ENCODE measurements around the gene GNLY. TPM values are rescaled to one million over a fixed set of nuclear protein-coding genes. Genes with fewer than 3 reads are reported as not detected.
A peak's percentile ranks its signal among the peaks of the same experiment; 100 is the strongest.

GNLY gene
- total and polyA plus RNA-seq, 2 of the 4 experiments (the other 2 are of a cell fraction): not detected

DNA sequence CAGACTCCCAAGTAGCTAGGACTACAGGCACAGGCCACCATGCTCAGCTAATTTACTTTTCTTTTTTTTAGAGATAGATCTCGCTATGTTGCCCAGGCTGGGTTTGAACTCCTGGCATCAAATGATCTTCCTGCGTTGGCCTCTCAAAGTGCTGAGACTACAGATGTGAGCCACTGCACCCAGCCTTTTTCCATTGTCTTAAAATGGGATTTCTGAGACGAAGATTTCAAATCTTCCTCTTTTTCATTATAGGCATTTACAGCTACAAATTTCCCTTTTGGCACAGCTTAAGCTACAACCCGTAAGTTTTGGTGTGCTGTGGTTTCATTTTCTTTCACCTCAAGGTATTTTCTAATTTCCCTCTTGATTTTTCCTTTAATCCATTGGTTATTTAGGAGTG, 8.6 kb downstream of the GNLY start:
- peak overlapping the region; percentile 25 to 57; a peak in 2 of 4 replicates for H4K8ac ChIP-seq (ENCODE audit: low read depth in 2 of 2, low read length in 2 of 2)
- in situ Hi-C loops (cut with MboI; ENCODE audit: low sequenced_read_pairs) (no loop called here), intact Hi-C loops (cut with micrococcal nuclease) (no loop called here), dilution Hi-C loops (cut with HindIII; ENCODE audit: low sequenced_read_pairs, unreplicated experiment) (no loop called here)
- peak overlapping the region; percentile 33; the same call in 1 of the 2 replicates for H3K23ac ChIP-seq (ENCODE audit: low read depth, low read length)
- no peak overlapping the region for H3K4me2 ChIP-seq (ENCODE audit: low read depth, low read length)
- BruUV-seq (replicated peaks): no TSS peak
- peak overlapping the region; percentile 67 for H4K91ac ChIP-seq (ENCODE audit: insufficient read depth, low read depth, low read length)
- 0 out of 2 replicates have a peak overlapping the region, but pooled peaks have one; percentile 23 for H3K14ac ChIP-seq (replicated peaks; ENCODE audit: low read depth, low read length)
- H3K9me3 ChIP-seq (ENCODE audit: control insufficient read depth, insufficient read depth, low read length): no peaks in the 10 kb centered on the region
- H4K5ac ChIP-seq (ENCODE audit: low read depth, low read length): no peak overlapping the region; the same call in 1 of the 2 replicates
- no peak overlapping the region for H3K4me3 ChIP-seq (ENCODE audit: insufficient read depth, low read depth, low read length)
- DNase-seq (no peak), ATAC-seq (ENCODE audit: low read depth) (no peak)
- H3K79me1 ChIP-seq (ENCODE audit: low read depth in 1 of 2, low read length in 2 of 2): no peaks in the 10 kb centered on the region
- H3K27ac ChIP-seq (ENCODE audit: insufficient read depth, low read length): peak overlapping the region; percentile 32; the same call in 1 of the 2 replicates
- H3K4me1 ChIP-seq (ENCODE audit: control insufficient read depth, insufficient read depth, low read length): peaks cover 18% of the 10 kb centered on the region
- H4K20me1 ChIP-seq (ENCODE audit: insufficient read depth, low read length): peaks cover 2% of the 10 kb centered on the region; the same call in 1 of the 2 replicates
- peak overlapping the region; percentile 88 for H2BK120ac ChIP-seq (ENCODE audit: low read depth, low read length)
- H2AFZ ChIP-seq (replicated peaks; ENCODE audit: low read length, poor library complexity): no peak overlapping the region
- no peak for TF ChIP-seq BHLHE40 (IDR thresholded peaks at IDR 0.05; ENCODE audit: low read depth, low read length)
- TF ChIP-seq, protein P1, sequence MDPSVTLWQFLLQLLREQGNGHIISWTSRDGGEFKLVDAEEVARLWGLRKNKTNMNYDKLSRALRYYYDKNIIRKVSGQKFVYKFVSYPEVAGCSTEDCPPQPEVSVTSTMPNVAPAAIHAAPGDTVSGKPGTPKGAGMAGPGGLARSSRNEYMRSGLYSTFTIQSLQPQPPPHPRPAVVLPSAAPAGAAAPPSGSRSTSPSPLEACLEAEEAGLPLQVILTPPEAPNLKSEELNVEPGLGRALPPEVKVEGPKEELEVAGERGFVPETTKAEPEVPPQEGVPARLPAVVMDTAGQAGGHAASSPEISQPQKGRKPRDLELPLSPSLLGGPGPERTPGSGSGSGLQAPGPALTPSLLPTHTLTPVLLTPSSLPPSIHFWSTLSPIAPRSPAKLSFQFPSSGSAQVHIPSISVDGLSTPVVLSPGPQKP (IDR thresholded peaks at IDR 0.05; ENCODE audit: borderline replicate concordance, low read depth, low read length): no peak
- TF ChIP-seq POLR2A (IDR thresholded peaks at IDR 0.05; ENCODE audit: low read depth, low read length): no peak
- TF ChIP-seq RCOR1 (IDR thresholded peaks at IDR 0.05; ENCODE audit: insufficient replicate concordance, low read length): no peak
- no peak for TF ChIP-seq MXI1 (IDR thresholded peaks at IDR 0.05; ENCODE audit: borderline replicate concordance, low read depth, low read length)
- TF ChIP-seq RFX5 (IDR thresholded peaks at IDR 0.05; ENCODE audit: low read depth, low read length): no peak
- TF ChIP-seq, protein P2, sequence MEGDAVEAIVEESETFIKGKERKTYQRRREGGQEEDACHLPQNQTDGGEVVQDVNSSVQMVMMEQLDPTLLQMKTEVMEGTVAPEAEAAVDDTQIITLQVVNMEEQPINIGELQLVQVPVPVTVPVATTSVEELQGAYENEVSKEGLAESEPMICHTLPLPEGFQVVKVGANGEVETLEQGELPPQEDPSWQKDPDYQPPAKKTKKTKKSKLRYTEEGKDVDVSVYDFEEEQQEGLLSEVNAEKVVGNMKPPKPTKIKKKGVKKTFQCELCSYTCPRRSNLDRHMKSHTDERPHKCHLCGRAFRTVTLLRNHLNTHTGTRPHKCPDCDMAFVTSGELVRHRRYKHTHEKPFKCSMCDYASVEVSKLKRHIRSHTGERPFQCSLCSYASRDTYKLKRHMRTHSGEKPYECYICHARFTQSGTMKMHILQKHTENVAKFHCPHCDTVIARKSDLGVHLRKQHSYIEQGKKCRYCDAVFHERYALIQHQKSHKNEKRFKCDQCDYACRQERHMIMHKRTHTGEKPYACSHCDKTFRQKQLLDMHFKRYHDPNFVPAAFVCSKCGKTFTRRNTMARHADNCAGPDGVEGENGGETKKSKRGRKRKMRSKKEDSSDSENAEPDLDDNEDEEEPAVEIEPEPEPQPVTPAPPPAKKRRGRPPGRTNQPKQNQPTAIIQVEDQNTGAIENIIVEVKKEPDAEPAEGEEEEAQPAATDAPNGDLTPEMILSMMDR (conservative IDR thresholded peaks at IDR 0.05; ENCODE audit: low read depth, low read length): no peak
- no peak for TF ChIP-seq CEBPB (IDR thresholded peaks at IDR 0.05; ENCODE audit: low read depth, low read length)
- no peak for TF ChIP-seq NFE2L2 (IDR thresholded peaks at IDR 0.05; ENCODE audit: low read depth, low read length)
- TF ChIP-seq SMC3 (IDR thresholded peaks at IDR 0.05; ENCODE audit: low read depth, low read length): no peak
- TF ChIP-seq, protein P3, sequence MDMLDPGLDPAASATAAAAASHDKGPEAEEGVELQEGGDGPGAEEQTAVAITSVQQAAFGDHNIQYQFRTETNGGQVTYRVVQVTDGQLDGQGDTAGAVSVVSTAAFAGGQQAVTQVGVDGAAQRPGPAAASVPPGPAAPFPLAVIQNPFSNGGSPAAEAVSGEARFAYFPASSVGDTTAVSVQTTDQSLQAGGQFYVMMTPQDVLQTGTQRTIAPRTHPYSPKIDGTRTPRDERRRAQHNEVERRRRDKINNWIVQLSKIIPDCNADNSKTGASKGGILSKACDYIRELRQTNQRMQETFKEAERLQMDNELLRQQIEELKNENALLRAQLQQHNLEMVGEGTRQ (IDR thresholded peaks at IDR 0.05; ENCODE audit: low read depth, low read length): no peak
- no peak for TF ChIP-seq FOS (IDR thresholded peaks at IDR 0.05; ENCODE audit: low read depth, low read length)
- TF ChIP-seq MAFK (IDR thresholded peaks at IDR 0.05; ENCODE audit: low read depth, low read length): no peak
- no peak for TF ChIP-seq CHD1 (IDR thresholded peaks at IDR 0.05; ENCODE audit: low read depth, low read length)
- TF ChIP-seq MAZ (IDR thresholded peaks at IDR 0.05; ENCODE audit: borderline replicate concordance, low read depth, low read length): no peak
- TF ChIP-seq RAD21 (IDR thresholded peaks at IDR 0.05; ENCODE audit: low read length): no peak
- H2AK9ac ChIP-seq (replicated peaks; ENCODE audit: low read depth, low read length, poor library complexity): peak overlapping the region; percentile 48
- peak overlapping the region; percentile 59; the same call in 2 of the 3 replicates for H2BK15ac ChIP-seq (ENCODE audit: low read depth, low read length)
- H3K56ac ChIP-seq (ENCODE audit: extremely low read depth, insufficient read depth, low read length): peak overlapping the region; percentile 26; the same call in 1 of the 2 replicates
- peak overlapping the region; percentile 82 for H3K18ac ChIP-seq (ENCODE audit: low read depth, low read length)
- H2BK20ac ChIP-seq (ENCODE audit: low read depth, low read length): peak overlapping the region; percentile 82
- H3K9me1 ChIP-seq (ENCODE audit: insufficient read depth, low read length): no peaks in the 10 kb centered on the region
- peak overlapping the region; percentile 89 for H3K4ac ChIP-seq (ENCODE audit: low read depth, low read length)
- ChIA-PET CTCF (no interaction called here), POLR2A (ENCODE audit: unreplicated experiment) (interaction anchor here (0.5 kb wide), 1 partner anchor 661 kb away, joined by 11 read pairs; no protein-coding TSS in a partner anchor)
- H3K9ac ChIP-seq (ENCODE audit: low read depth, low read length): no peak overlapping the region
- peak overlapping the region; percentile 71 for H2AK5ac ChIP-seq (ENCODE audit: low read depth, low read length)
- WGBS, 2 experiments (ENCODE audit: extremely low coverage in 2 of 2, insufficient read length in 1 of 2): 100% methylated on average over 1 of the region's 4 CpGs; no CpG with 5 or more reads in 1 of the 2 experiments
- no peaks in the 10 kb centered on the region for H3K36me3 ChIP-seq (ENCODE audit: control insufficient read depth, insufficient read depth, low read length)
- no peaks in the 10 kb centered on the region for H3K27me3 ChIP-seq (ENCODE audit: control insufficient read depth, insufficient read depth, low read length)
- peak overlapping the region; percentile 18 for H2BK5ac ChIP-seq (ENCODE audit: low read depth, low read length, poor library complexity, severe bottlenecking)

Data from IMR-90 (cell line).